GM23248 (cell line): Measurements from ENCODE around the gene MX1.

Source experiments
- EZH2 ChIP-seq: fragments of 200-600 bp; sonication (generic); IDR thresholded peaks from 2 replicates; pipeline ENCODE4 v1.6.1; 2018; ENCODE audit warnings: antibody characterized with exemption, mild to moderate bottlenecking; ENCODE audit not compliant: insufficient read depth, poor library complexity, severe bottlenecking
- EZH2phosphoT487 ChIP-seq: fragments of 200-600 bp; sonication (generic); IDR thresholded peaks from 2 replicates; pipeline ENCODE4 v1.6.1; 2018; ENCODE audit warnings: antibody characterized with exemption, moderate library complexity, mild to moderate bottlenecking, low read depth; ENCODE audit not compliant: insufficient read depth

DNA sequence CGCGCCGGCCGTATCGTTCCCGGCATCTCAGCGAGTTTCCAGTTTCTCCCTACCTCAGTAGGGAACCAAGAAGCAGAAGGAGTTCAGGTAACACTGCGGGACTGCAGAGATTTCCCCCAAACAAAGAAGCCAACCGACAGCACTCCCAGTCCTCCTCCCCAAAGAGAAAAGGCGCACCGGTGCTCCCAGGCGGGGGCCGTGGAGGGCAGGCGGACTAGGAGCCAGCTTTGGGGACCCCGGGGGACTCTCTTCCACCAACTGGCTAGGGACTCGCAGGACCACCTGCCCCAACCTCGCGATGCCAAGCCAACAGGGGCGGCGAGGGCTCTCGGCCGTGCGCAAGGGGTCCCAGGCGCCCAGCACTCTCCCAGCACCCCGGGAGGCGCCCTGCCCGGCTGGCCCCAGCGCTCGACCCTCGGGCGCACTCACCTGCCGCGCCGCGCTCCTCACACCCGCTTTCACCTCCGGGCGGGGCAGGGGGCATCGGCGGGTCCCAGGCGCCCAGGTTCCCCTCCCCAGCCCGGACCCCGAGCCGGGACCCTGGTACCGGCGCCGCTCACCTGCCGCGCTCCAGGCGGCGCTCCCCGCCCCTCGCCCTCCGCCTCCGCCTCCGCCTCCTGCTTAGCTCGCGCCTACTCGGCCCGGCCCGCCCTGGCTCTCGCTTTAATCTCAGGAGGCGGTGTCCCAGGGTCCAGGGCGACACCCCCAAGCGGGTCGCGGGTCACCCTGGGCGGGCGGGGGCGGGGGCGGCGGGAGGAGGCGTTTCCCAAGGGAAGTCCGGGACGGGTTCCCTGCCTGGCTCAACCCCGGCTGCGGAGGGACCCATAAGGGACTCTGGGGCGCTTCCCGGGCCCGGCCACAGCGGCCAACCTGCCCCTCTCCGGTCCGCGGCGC is 81.7 kb downstream of the MX1 start, which contains the start of gene TMPRSS2:
- peak; percentile 83 for TF ChIP-seq EZH2
- no peak for TF ChIP-seq EZH2phosphoT487
